Measurements from ENCODE around the gene SGMS1.

Gene SGMS1

DNA sequence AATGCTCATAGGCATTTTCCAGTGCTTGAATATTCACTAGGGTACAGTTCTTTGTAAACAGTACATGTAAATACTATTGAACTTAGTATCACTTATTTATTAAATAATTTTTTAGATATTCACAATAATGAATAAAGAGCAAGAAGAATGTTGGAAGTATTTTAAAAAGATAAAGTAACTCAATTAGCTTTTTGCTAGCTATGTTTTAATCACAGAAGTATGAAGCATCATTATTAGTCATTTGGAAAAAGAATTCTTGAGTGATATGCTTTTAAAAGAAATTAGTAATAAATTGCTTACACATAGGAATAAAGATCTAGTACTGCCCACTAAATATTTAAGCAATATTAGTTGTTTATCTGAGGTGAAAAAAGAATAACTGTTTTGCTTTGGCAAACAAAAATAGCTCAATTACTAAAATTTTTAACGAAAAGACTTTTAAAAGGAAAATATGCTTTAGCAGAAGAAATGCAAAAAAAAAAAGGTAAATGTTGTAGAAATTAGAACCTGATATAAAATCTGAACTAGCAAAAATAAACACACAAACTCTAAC, 66.5 kb downstream of the SGMS1 start:
- H3K4me3 ChIP-seq (ENCODE audit: low read depth, low read length), result no peak overlapping the region
- TF ChIP-seq, protein P1, sequence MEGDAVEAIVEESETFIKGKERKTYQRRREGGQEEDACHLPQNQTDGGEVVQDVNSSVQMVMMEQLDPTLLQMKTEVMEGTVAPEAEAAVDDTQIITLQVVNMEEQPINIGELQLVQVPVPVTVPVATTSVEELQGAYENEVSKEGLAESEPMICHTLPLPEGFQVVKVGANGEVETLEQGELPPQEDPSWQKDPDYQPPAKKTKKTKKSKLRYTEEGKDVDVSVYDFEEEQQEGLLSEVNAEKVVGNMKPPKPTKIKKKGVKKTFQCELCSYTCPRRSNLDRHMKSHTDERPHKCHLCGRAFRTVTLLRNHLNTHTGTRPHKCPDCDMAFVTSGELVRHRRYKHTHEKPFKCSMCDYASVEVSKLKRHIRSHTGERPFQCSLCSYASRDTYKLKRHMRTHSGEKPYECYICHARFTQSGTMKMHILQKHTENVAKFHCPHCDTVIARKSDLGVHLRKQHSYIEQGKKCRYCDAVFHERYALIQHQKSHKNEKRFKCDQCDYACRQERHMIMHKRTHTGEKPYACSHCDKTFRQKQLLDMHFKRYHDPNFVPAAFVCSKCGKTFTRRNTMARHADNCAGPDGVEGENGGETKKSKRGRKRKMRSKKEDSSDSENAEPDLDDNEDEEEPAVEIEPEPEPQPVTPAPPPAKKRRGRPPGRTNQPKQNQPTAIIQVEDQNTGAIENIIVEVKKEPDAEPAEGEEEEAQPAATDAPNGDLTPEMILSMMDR (IDR thresholded peaks at IDR 0.05; ENCODE audit: low read depth, low read length), result no peak

- TF ChIP-seq, protein P1 (IDR thresholded peaks at IDR 0.05; ENCODE audit: low read depth, low read length), result no peak
- no peak overlapping the region for H3K4me3 ChIP-seq (ENCODE audit: low read depth, low read length)
These were observed 67.3 kb downstream of the SGMS1 start for GRCh38 chr10:50556237-50557120.

GRCh38 chr10:50554995-50555568, 68.7 kb downstream of the SGMS1 start:
- TF ChIP-seq, protein P1 (IDR thresholded peaks at IDR 0.05; ENCODE audit: low read depth, low read length), result no peak
- no peak overlapping the region for H3K4me3 ChIP-seq (ENCODE audit: low read depth, low read length)

GRCh38 chr10:50554376-50554994, 69.3 kb downstream of the SGMS1 start:
- no peak overlapping the region for H3K4me3 ChIP-seq (ENCODE audit: low read depth, low read length)
- TF ChIP-seq, protein P1 (IDR thresholded peaks at IDR 0.05; ENCODE audit: low read depth, low read length), result no peak

DNA sequence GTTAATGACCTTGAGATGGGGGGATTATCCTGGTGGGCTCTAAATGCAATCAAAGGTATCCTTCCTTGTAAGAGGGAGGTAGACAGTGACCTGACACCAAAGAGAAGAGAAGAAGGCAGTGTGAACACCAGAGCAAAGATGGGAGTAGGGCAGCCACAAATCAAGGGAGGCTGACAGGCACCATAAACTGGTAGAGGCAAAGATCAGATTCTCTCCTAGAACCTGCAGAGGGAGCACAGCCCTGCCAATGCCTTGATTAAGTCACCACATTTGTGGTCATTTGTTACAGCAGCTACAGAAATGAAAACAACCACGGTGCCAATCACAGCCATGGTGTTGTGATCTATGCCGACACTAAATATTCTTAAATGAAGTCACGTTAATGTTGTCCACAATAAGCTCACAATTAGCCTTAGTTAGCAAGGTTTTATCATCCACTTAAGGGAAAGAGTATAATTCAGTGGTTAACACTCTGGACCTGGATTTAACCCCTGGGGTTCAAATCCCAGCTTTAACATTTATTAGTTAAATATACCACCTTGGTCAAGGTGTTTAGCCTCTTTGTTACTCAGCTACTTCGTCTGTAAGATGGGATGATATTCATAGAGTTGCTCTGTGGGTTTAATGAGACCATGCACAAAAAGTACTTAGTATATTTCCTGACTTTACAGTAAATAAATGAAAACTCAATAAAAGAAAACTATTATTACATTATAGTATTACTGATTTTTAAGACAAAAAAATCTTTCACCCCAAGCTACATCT, 70.8 kb downstream of the SGMS1 start:
- TF ChIP-seq, protein P1 (IDR thresholded peaks at IDR 0.05; ENCODE audit: low read depth, low read length), result peak; percentile 45

GRCh38 chr10:50552308-50552707, 71.4 kb downstream of the SGMS1 start:
- TF ChIP-seq, protein P1 (IDR thresholded peaks at IDR 0.05; ENCODE audit: low read depth, low read length), result no peak
- no peak overlapping the region for H3K4me3 ChIP-seq (ENCODE audit: low read depth, low read length)

More for the DNA sequence above, 70.8 kb downstream of the SGMS1 start:
- H3K4me3 ChIP-seq (ENCODE audit: low read depth, low read length), result no peak overlapping the region
